GM12873 (cell line): Measurements from ENCODE around the gene VASH2.

Experiments used
- TF ChIP-seq, protein P1 (sequence below): IDR thresholded peaks from 2 replicates; pipeline ENCODE4 v1.5.1; 2012; ENCODE audit warnings: low read depth, mild to moderate bottlenecking, moderate library complexity, low read length, control low read depth; ENCODE audit not compliant: insufficient read depth; ENCODE audit errors: missing control alignments

VASH2 gene

DNA sequence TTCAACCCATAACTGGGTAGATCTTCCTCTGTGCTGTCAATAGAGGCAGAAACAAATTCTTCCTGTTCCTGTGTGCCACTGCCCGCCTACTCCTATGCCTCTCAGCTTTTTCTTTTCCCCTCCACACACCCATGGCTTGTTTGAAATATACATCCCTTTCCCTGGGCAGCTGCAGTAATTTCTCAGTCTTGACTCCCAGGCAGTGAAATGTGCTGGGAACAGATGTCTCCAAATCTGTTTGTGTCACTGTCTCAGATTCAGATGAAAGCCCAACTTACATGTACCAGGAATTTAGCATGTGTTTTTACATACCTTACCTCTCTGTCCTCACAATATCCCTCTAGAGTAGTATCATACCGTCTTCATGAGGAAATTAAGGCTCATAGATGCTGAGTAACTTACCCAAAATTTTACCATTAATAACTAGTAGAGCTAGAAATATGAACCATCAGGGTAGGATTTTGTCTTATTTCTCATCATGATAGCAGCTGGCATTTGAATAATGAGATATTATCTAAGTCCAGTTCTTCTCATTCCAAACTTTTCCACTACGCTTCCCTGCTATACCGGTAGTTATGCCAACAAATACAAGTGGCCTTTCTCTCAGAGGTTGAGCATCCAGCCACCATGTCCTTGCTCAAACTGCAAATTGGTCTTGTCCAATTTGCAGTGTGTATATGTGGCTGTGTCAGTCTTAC, 4.7 kb upstream of the VASH2 start:
- TF ChIP-seq, protein P1, sequence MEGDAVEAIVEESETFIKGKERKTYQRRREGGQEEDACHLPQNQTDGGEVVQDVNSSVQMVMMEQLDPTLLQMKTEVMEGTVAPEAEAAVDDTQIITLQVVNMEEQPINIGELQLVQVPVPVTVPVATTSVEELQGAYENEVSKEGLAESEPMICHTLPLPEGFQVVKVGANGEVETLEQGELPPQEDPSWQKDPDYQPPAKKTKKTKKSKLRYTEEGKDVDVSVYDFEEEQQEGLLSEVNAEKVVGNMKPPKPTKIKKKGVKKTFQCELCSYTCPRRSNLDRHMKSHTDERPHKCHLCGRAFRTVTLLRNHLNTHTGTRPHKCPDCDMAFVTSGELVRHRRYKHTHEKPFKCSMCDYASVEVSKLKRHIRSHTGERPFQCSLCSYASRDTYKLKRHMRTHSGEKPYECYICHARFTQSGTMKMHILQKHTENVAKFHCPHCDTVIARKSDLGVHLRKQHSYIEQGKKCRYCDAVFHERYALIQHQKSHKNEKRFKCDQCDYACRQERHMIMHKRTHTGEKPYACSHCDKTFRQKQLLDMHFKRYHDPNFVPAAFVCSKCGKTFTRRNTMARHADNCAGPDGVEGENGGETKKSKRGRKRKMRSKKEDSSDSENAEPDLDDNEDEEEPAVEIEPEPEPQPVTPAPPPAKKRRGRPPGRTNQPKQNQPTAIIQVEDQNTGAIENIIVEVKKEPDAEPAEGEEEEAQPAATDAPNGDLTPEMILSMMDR, result no peak

DNA sequence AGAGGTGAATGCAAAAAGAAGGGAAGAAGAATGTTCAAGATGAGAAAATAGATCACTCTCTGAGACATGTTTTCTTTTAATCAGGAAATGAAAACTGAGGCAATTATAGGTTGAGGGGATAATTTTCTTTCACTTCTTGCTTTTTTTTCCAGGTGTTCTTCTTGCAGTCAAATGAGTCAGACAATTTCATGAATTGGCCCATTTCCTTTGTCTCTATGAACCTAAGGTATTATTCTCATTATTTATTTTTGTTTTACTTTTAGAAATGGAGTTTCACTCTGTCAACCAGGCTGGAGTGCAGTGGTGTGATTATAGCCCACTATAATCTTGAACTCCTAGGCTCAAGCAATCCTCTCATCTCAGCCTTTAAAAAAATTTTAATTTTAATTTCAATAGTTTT, 3.5 kb upstream of the VASH2 start:
- TF ChIP-seq, protein P1, result no peak

DNA sequence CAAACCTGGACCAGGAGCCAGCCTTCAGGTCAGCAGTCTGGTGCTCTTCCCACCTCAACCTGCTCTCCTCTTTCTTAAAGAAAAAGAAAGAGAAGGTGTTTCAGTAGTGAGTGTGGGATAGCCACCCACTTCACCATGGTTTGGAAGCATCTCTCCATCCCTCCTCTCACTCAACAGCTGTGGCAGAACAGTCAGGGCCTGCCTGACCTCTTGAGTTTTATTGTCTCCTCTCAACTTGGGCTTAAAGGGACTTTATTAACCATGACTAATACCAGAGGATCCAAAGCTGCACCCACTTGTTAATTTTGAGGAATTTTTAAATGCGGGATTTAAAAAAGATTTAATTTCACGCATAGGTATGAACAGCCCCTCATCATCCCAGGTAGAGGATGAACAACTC, 570 bp upstream of the VASH2 start:
- TF ChIP-seq, protein P1, result no peak

DNA sequence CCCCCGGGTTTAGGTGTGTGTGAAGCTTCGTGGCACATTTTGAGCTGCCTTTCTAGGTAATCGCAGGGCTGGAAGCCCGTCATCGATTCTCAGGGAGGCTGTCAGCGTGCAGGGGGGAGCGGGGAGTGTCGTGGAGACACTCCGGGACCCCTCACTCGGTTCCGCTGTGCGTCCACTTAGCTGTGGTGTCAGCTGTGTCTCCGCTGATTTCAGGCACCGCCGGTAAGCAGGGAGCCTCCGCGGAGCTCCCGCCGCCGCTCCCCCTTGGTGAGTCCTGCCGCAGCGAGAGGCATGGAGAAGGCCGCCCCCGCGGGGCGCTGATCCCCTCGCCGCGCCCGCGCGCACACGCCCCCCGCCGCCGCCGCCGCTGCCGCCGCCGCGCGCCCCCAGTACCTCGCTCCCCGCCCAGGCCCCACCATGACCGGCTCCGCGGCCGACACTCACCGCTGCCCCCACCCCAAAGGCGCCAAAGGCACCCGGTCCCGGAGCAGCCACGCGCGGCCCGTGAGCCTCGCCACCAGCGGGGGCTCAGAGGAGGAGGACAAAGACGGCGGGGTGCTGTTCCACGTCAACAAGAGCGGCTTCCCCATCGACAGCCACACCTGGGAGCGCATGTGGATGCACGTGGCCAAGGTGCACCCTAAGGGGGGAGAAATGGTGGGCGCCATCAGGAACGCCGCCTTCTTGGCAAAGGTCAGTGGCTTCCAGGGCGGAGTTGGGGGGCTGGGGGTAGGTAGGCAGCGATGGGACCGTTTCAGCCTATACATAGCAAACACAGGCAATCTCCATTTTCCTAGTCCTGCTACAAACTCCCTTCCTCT, 995 bp downstream of the VASH2 start:
- TF ChIP-seq, protein P1, result no peak

DNA sequence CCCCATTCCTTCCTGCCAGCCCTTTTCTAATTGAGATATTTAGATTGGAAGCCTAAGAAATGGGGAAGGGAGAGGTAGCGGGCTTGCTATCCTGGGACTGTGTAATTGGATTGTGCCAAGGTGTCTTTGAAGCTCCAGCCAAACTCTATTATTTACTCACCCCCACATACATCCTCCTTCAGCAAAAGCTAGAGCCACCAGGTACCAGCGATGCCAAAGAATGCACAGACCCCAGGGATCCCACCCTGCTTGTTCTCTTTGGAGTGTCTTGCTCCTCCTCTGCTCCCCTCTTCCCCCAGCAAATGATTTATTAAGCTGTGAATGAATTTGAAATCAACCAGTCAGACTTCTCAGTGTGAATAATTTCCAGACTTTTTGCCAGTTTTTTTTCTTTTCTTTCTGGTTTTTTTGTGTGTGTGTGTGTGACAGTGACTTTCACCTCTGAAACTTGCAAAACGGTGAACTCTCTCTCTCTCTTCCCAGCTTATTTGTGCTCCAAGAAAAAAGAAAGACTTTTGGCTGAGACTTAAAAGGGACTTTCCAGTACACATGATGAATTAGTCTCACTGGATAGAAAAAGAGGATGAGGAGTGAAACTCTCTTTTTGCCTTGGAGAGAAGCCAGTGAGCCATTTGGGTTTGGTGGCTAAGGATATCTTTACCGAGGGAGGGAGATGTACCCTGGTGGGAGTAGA, 1.8 kb downstream of the VASH2 start:
- TF ChIP-seq, protein P1, result no peak

DNA sequence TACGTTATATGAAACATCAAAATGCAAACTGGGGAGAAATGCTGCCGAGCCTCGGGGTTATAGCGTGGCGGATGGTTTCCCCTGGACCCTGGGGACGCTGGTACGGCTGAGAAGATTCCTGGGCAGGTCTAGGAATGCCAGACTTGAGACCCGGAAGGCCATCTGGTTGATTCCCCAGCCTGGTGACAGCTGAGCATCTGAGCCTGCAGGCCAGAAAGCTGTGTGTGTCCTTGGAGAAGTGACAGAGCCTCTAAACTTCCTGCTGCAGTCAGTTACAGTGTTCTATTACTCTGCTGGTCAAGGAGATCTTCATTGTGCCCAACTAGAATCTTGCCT, 2.3 kb downstream of the VASH2 start:
- TF ChIP-seq, protein P1, result no peak

DNA sequence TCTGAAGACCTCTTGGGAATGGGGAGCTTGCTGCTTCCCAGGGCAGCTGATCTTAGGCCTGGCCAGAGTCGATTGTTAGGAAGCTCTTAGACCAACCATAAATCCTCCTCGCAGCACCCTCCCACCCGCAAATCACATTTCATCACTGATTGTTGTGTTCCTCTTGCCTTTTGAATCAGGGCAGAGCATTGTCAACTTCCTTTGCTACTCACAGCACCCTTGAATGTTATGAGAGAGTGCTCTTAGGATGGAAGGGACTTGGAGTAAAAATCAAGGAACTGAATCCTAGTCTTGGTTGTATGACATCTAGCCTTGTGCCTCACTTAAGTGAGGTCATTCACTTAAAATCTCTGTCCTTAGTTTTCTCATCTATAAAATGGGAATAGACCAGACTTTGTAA, 3.0 kb downstream of the VASH2 start:
- TF ChIP-seq, protein P1, result no peak
